ENCODE results near the gene KRTAP5-8.
"Not testable (repeated sequence)": the region's sequence is repeated elsewhere in the genome, so short reads cannot be mapped to it uniquely, and the experiment has no call there.

Gene KRTAP5-8

DNA sequence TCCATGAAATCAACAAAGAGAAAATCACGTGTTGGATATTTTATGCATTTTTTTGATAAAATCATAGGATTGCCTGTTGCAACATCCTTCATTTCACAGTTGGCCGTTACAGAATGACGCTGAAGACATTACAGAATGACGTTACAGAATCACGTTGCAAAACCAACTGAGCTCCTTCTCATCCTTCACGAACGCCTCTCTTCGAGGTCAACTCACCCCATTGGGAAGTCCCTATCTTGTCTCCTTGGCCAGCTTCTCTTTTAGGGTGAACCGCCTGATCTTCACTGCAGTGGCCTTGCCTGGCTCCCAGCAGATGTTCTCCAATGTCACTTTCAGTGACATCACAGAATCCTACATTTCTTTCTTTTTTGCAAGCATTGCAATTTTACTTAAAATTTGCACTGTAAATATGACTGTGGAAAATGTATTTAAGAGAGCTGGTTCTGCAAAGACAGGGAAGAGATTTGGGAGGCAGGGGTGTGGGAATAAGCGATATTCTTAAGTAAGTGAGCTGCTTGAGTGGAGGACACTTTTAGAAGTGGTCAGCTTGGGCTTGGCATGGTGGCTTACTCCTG is 5.7 kb upstream of the KRTAP5-8 start:
- H3K4me1 ChIP-seq (ENCODE audit: insufficient read depth, poor library complexity, severe bottlenecking): no peaks in the 10 kb centered on the region
- ATAC-seq (ENCODE audit: low read depth) (no peak), DNase-seq (ENCODE audit: low spot score) (no peak)
- H3K27ac ChIP-seq (ENCODE audit: poor library complexity, severe bottlenecking): no peak overlapping the region
- no peak overlapping the region for H3K4me3 ChIP-seq (ENCODE audit: severe bottlenecking)
- TF ChIP-seq, protein P1, sequence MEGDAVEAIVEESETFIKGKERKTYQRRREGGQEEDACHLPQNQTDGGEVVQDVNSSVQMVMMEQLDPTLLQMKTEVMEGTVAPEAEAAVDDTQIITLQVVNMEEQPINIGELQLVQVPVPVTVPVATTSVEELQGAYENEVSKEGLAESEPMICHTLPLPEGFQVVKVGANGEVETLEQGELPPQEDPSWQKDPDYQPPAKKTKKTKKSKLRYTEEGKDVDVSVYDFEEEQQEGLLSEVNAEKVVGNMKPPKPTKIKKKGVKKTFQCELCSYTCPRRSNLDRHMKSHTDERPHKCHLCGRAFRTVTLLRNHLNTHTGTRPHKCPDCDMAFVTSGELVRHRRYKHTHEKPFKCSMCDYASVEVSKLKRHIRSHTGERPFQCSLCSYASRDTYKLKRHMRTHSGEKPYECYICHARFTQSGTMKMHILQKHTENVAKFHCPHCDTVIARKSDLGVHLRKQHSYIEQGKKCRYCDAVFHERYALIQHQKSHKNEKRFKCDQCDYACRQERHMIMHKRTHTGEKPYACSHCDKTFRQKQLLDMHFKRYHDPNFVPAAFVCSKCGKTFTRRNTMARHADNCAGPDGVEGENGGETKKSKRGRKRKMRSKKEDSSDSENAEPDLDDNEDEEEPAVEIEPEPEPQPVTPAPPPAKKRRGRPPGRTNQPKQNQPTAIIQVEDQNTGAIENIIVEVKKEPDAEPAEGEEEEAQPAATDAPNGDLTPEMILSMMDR (IDR thresholded peaks at IDR 0.05; ENCODE audit: poor library complexity, severe bottlenecking): no peak
- no peaks in the 10 kb centered on the region for H3K9me3 ChIP-seq (ENCODE audit: severe bottlenecking)
- no peaks in the 10 kb centered on the region for H3K27me3 ChIP-seq (ENCODE audit: insufficient read depth, poor library complexity, severe bottlenecking)
- no peaks in the 10 kb centered on the region for H3K36me3 ChIP-seq (ENCODE audit: low read depth)

DNA sequence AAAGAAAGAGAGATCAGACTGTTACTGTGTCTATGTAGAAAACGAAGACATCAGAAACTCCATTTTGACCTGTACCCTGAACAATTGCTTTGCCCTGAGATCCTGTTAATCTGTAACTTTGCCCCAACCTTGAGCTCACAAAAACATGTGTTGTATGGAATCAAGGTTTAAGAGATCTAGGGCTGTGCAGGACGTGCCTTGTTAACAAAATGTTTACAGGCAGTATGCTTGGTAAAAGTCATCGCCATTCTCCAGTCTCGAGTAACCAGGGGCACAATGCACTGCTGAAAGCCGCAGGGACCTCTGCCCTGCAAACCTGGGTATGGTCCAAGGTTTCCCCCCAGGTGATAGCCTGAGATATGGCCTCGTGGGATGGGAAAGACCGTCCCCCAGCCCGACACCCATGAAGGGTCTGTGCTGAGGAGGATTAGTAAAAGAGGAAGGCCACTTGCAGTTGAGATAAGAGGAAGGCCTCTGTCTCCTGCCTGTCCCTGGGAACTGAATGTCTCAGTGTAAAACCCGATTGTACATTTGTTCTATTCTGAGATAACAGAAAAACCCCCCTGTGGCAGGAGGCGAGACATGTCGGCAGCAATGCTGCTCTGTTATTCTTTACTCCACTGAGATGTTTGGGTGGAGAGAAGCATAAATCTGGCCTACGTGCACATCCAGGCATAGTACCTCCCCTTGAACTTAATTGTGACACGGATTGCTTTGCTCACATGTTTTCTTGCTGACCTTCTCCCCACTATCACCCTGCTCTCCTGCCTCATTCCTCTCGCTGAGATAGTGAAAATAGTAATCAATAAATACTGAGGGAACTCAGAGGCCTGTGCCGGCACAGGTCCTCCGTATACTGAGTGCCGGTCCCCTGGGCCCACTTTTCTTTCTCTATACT is 2.9 kb upstream of the KRTAP5-8 start:
- not testable (repeated sequence) for DNase-seq (ENCODE audit: low spot score); H3K4me1 ChIP-seq (ENCODE audit: insufficient read depth, poor library complexity, severe bottlenecking); H3K27ac ChIP-seq (ENCODE audit: poor library complexity, severe bottlenecking); H3K27me3 ChIP-seq (ENCODE audit: insufficient read depth, poor library complexity, severe bottlenecking); H3K9me3 ChIP-seq (ENCODE audit: severe bottlenecking); H3K36me3 ChIP-seq (ENCODE audit: low read depth); H3K4me3 ChIP-seq (ENCODE audit: severe bottlenecking); ATAC-seq (ENCODE audit: low read depth)

DNA sequence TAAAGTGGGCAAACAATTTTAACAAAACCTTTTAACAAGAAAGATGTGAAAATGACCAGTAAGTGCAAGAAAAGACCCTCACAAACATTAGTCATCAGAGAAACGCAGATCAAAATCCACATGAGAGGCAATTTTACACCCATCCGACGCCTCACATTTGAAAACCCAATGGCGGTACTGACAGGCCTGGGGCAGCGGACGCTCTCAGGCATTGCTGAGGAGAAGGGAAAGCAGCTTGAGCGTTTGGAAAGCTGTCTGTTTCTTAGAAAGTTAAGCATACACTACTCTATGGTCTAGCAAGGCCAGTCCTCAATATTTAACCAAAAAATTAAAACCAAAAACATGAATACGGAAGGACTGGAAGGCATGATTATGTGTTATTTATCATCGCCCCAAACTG is 2.0 kb upstream of the KRTAP5-8 start:
- H3K4me3 ChIP-seq (ENCODE audit: severe bottlenecking): no peak overlapping the region
- no peaks in the 10 kb centered on the region for H3K4me1 ChIP-seq (ENCODE audit: insufficient read depth, poor library complexity, severe bottlenecking)
- peaks cover 1% of the 10 kb centered on the region for H3K9me3 ChIP-seq (ENCODE audit: severe bottlenecking)
- TF ChIP-seq, protein P1 (IDR thresholded peaks at IDR 0.05; ENCODE audit: poor library complexity, severe bottlenecking): no peak
- H3K27me3 ChIP-seq (ENCODE audit: insufficient read depth, poor library complexity, severe bottlenecking): no peaks in the 10 kb centered on the region
- H3K27ac ChIP-seq (ENCODE audit: poor library complexity, severe bottlenecking): no peak overlapping the region
- DNase-seq (ENCODE audit: low spot score) (no peak), ATAC-seq (ENCODE audit: low read depth) (no peak)
- H3K36me3 ChIP-seq (ENCODE audit: low read depth): no peaks in the 10 kb centered on the region

DNA sequence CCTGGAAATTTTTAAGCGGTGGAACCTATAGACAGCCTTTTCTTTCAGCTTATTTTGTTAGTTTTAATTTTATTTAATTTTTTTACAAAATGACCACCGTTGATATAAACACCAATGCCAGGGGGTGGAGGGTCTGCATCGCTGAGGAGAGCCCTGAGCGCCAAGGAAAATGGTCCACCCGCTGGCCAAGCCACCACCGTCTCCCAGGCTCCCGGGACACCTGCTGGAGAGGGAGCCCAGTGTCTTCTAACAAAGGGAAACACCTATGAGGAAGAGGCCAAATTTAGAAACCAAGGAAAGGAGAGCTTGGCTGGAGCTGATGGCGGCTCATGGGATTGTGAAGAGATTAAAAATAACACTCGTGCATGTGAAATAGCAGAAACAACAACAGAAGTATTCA is 288 bp upstream of the KRTAP5-8 start:
- H3K9me3 ChIP-seq (ENCODE audit: severe bottlenecking): peaks cover 2% of the 10 kb centered on the region
- H3K4me3 ChIP-seq (ENCODE audit: severe bottlenecking): no peak overlapping the region
- no peak overlapping the region for H3K27ac ChIP-seq (ENCODE audit: poor library complexity, severe bottlenecking)
- H3K36me3 ChIP-seq (ENCODE audit: low read depth): no peaks in the 10 kb centered on the region
- no peaks in the 10 kb centered on the region for H3K27me3 ChIP-seq (ENCODE audit: insufficient read depth, poor library complexity, severe bottlenecking)
- DNase-seq (ENCODE audit: low spot score): no peak
- TF ChIP-seq, protein P1 (IDR thresholded peaks at IDR 0.05; ENCODE audit: poor library complexity, severe bottlenecking): no peak
- no peaks in the 10 kb centered on the region for H3K4me1 ChIP-seq (ENCODE audit: insufficient read depth, poor library complexity, severe bottlenecking)
- no peak for ATAC-seq (ENCODE audit: low read depth)

DNA sequence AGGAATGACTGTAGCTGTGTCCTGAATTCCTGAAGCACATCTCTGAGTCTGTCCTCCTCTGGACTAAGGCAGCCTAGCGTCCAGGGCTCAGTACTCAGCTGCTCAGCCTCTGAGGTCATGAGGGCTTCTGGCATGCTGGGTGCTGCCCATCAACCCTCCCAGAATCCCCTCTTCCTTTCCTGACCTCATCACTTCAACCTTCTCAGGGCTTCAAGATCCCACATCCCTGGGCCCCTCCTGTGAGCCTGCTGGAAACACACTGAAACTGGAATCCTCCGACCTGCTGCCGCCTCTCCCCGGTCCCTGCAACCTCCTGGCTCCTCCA is 803 bp downstream of the KRTAP5-8 start:
- Histone ChIP-seq H3K4me3 (ENCODE audit: severe bottlenecking) (no peak overlapping the region), H3K27me3 (ENCODE audit: insufficient read depth, poor library complexity, severe bottlenecking) (no peaks in the 10 kb centered on the region), H3K9me3 (ENCODE audit: severe bottlenecking) (peaks cover 2% of the 10 kb centered on the region), H3K4me1 (ENCODE audit: insufficient read depth, poor library complexity, severe bottlenecking) (no peaks in the 10 kb centered on the region), H3K27ac (ENCODE audit: poor library complexity, severe bottlenecking) (no peak overlapping the region), H3K36me3 (ENCODE audit: low read depth) (no peaks in the 10 kb centered on the region)
- DNase-seq (ENCODE audit: low spot score) (no peak), ATAC-seq (ENCODE audit: low read depth) (no peak; the same call in 2 of the 3 replicates)
- TF ChIP-seq, protein P1 (IDR thresholded peaks at IDR 0.05; ENCODE audit: poor library complexity, severe bottlenecking): no peak

All from RWPE2 (cell line).